CD8-positive, alpha-beta memory T cell (primary cell): ENCODE data around the gene CDH5. TPM values are rescaled to one million over a fixed set of nuclear protein-coding genes. Genes with fewer than 3 reads are reported as not detected.
A peak's percentile ranks its signal among the peaks of the same experiment; 100 is the strongest.

Source experiments
- CTCF ChIA-PET: fragments of 350-600 bp; sonication (Branson Sonifier 250); formaldehyde crosslinking; loops from one replicate; lab custom pipeline; 2021; ENCODE audit warnings: antibody characterized with exemption; lab: Charles Lee
- POLR2A ChIA-PET: fragments of 350-600 bp; sonication (Branson Sonifier 250); formaldehyde crosslinking; loops from one replicate; lab custom pipeline; 2021; ENCODE audit warnings: antibody characterized with exemption; lab: Charles Lee
- DNase-seq, 5 donors: peaks; one replicate each; pipeline versions ENCODE4 v3.0.0 to v3.0.0-alpha.2; 2020 to 2022; ENCODE audit warnings: mixed read lengths in 1 of 5
- H3K27ac ChIP-seq: one replicate; pipeline ENCODE4 v1.7.0; 2013; ENCODE audit warnings: low read depth, mild to moderate bottlenecking, low read length, moderate library complexity
- H3K27me3 ChIP-seq: 2 replicates; pipeline ENCODE4 v1.7.0; 2013; ENCODE audit warnings: low read length, mild to moderate bottlenecking; ENCODE audit not compliant: insufficient read depth, poor library complexity, severe bottlenecking
- H3K36me3 ChIP-seq: 2 replicates; pipeline ENCODE4 v1.7.0; 2013; ENCODE audit warnings: mild to moderate bottlenecking, low read length, moderate library complexity; ENCODE audit not compliant: insufficient read depth
- H3K4me1 ChIP-seq: 2 replicates; pipeline ENCODE4 v1.7.0; 2013; ENCODE audit warnings: mild to moderate bottlenecking, low read length, moderate library complexity; ENCODE audit not compliant: insufficient read depth
- H3K4me3 ChIP-seq: 2 replicates; pipeline ENCODE4 v1.7.0; 2013; ENCODE audit warnings: mild to moderate bottlenecking, low read length
- H3K9me3 ChIP-seq: 2 replicates; pipeline ENCODE4 v1.7.0; 2013; ENCODE audit warnings: mild to moderate bottlenecking, low read length
- H3K27ac Mint-ChIP-seq, 8 donors: one replicate each; pipeline ENCODE4 v1.8.0; 2020 to 2021; ENCODE audit warnings: mixed read lengths in 8 of 8, mild to moderate bottlenecking in 6 of 8, inconsistent platforms in 3 of 8, moderate library complexity in 3 of 8
- H3K27me3 Mint-ChIP-seq, 2 donors: one replicate each; pipeline ENCODE4 v1.8.0; 2020 to 2021; ENCODE audit warnings: mixed read lengths in 2 of 2, mild to moderate bottlenecking in 1 of 2, moderate library complexity in 1 of 2
- H3K36me3 Mint-ChIP-seq, 3 donors: one replicate each; pipeline ENCODE4 v1.8.0; 2020 to 2021; ENCODE audit warnings: mixed read lengths in 3 of 3, inconsistent platforms in 1 of 3, mild to moderate bottlenecking in 1 of 3
- H3K4me1 Mint-ChIP-seq, 3 donors: one replicate each; pipeline ENCODE4 v1.8.0; 2020 to 2021; ENCODE audit warnings: mixed read lengths in 3 of 3, inconsistent platforms in 1 of 3, mild to moderate bottlenecking in 1 of 3
- H3K4me3 Mint-ChIP-seq, 7 donors: one replicate each; pipeline ENCODE4 v1.8.0; 2020 to 2021; ENCODE audit warnings: mixed read lengths in 7 of 7, mild to moderate bottlenecking in 6 of 7, moderate library complexity in 4 of 7, inconsistent platforms in 2 of 7
- H3K9me3 Mint-ChIP-seq, 5 donors: one replicate each; pipeline ENCODE4 v1.8.0; 2020 to 2022; ENCODE audit warnings: mixed read lengths in 5 of 5, mild to moderate bottlenecking in 3 of 5, moderate library complexity in 2 of 5, inconsistent platforms in 1 of 5
- polyA plus RNA-seq: library from polyadenylated mRNA; unstranded; fragments of 300-500 nt; fragmentation: Illumina TruSeq; gene quantifications from one replicate; pipeline ENCODE4 v1.2.3, GENCODE V29; 2021
- total RNA-seq, 2 experiments: library from RNA; stranded (reverse); gene quantifications; one replicate each; pipeline ENCODE4 v1.2.3, GENCODE V29; 2021

The CDH5 gene
- total and polyA plus RNA-seq, 3 experiments from 2014 or later = not detected

DNA sequence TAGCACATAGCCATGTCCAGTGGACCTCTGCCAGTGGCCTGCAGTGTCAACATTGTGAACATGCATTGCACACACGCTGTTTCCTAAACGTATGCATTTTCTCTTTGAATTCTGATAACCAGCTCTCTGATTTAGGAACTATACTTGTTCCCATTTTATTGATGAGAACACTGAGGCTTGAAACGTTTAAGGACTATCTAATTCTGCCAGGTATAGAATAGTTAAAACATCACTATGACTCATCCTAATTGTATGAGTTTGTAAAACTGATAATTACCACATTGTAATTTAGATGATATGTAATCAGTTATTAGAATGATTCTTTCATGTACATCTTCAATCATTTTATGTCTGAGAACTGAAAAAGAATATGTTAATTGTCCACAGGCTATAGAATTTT lies 63.7 kb downstream of the CDH5 start:
- no peaks in the 10 kb centered on the region for H3K36me3 Mint-ChIP-seq
- Histone ChIP-seq H3K27me3 (peaks cover 37% of the 10 kb centered on the region), H3K9me3 (no peaks in the 10 kb centered on the region), H3K4me3 (no peak overlapping the region), H3K4me1 (no peaks in the 10 kb centered on the region), H3K36me3 (no peaks in the 10 kb centered on the region), H3K27ac (no peak overlapping the region)
- no peaks in the 10 kb centered on the region for H3K9me3 Mint-ChIP-seq
- ChIA-PET POLR2A (no interaction called here), CTCF (no interaction called here)
- no peak overlapping the region for H3K27ac Mint-ChIP-seq
- peak overlapping the region in 1 of 7 donors; percentile 6 for H3K4me3 Mint-ChIP-seq
- H3K4me1 Mint-ChIP-seq = peaks cover 0 to 18% (median 4%) of the 10 kb centered on the region in 3 donors
- no peak for DNase-seq
- peaks cover 46 to 71% of the 10 kb centered on the region in 2 donors for H3K27me3 Mint-ChIP-seq

- no peaks in the 10 kb centered on the region for H3K9me3 ChIP-seq
- Mint-ChIP-seq H3K9me3 (no peaks in the 10 kb centered on the region), H3K4me1 (peaks cover 0 to 13% (median 2%) of the 10 kb centered on the region in 3 donors), H3K27ac (no peak overlapping the region), H3K4me3 (no peak overlapping the region), H3K27me3 (peaks cover 37 to 65% of the 10 kb centered on the region in 2 donors), H3K36me3 (no peaks in the 10 kb centered on the region)
- H3K27ac ChIP-seq = no peak overlapping the region
- POLR2A ChIA-PET = no interaction called here
- CTCF ChIA-PET = no interaction called here
- H3K4me3 ChIP-seq = no peak overlapping the region
- DNase-seq = no peak
- H3K4me1 ChIP-seq = no peaks in the 10 kb centered on the region
- peaks cover 28% of the 10 kb centered on the region for H3K27me3 ChIP-seq
- H3K36me3 ChIP-seq = no peaks in the 10 kb centered on the region
These were observed 65.3 kb downstream of the CDH5 start for GRCh38 chr16:66431760-66432159.

DNA sequence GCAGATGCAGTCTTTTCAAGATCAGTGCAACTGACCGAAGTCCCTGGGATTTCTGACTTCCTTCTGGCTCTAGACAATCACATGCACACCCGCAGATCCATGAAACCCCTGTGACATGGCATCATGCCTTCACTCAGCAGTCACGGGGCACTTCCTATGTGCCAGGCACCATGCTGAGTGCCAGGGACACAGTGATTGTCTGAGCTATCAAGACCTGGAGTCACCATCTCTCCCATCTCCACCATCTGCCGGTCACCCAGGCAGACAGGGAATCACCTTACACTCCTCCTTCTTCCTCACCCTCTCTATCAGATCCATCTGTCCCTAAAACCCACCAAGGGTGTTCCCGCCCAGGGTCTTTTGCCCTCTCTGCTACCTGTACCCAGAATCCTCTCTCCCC lies 65.9 kb downstream of the CDH5 start:
- Mint-ChIP-seq H3K36me3 (no peaks in the 10 kb centered on the region), H3K4me1 (peaks cover 0 to 13% (median 2%) of the 10 kb centered on the region in 3 donors), H3K27ac (no peak overlapping the region), H3K9me3 (no peaks in the 10 kb centered on the region), H3K4me3 (no peak overlapping the region), H3K27me3 (peaks cover 37 to 68% of the 10 kb centered on the region in 2 donors)
- Histone ChIP-seq H3K27me3 (peaks cover 28% of the 10 kb centered on the region), H3K4me1 (no peaks in the 10 kb centered on the region), H3K27ac (no peak overlapping the region), H3K9me3 (no peaks in the 10 kb centered on the region), H3K4me3 (no peak overlapping the region), H3K36me3 (no peaks in the 10 kb centered on the region)
- POLR2A ChIA-PET = interaction anchor here (0.6 kb wide), 1 partner anchor 73 kb away, joined by 4 read pairs; no protein-coding TSS in a partner anchor
- CTCF ChIA-PET = no interaction called here
- DNase-seq = no peak

DNA sequence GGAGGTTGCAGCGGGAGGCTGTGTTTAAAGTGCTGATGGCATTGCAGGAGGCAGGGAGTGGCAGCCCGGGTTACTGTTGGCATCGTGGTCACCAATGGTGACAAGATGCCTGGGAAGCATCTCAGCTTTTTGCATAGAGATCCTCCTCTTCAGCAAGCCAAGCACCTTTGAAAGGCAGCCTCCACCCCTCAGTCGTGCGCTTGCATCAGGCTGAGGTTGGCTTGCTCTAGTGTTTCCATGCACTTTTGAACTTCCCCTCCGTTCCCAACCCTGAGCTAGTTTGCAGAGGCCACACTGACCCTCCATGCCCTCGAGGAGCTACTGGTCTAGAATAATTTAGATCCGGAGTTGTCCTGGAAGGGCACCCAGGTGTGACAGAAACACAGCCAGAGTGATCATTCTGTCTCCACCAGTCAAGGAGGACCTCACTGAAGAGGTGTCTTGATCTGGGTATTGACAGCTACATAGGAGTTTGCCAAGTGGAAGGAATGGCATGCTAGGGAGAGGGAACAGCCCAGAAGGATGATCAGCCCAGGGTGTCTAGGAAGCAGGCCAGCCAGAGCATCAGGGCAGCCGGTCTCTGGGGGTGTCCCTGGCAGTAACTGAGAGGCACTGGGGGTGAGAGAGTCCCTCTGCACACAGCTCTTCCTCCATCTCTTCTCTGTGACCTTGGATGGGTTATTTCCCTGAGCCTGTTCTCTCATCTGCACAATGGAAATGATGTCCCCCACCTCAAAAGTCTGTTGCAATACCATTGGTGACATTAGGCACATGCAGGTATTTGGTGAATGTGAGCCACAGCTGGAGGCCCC lies 68.3 kb downstream of the CDH5 start:
- peaks cover 31 to 64% of the 10 kb centered on the region in 2 donors for H3K27me3 Mint-ChIP-seq
- CTCF ChIA-PET = interaction anchor here (2.0 kb wide), 1 partner anchor 8 kb away, joined by 4 read pairs; no protein-coding TSS in a partner anchor
- DNase-seq = no peak

GRCh38 chr16:66435896-66436295 lies 69.4 kb downstream of the CDH5 start:
- H3K36me3 ChIP-seq = no peaks in the 10 kb centered on the region
- POLR2A ChIA-PET = interaction anchor here (0.7 kb wide), 1 partner anchor 483 kb away, joined by 4 read pairs; no protein-coding TSS in a partner anchor
- DNase-seq = no peak
- Mint-ChIP-seq H3K36me3 (no peaks in the 10 kb centered on the region), H3K4me3 (no peak overlapping the region), H3K27me3 (peaks cover 27 to 62% of the 10 kb centered on the region in 2 donors), H3K4me1 (no peaks in the 10 kb centered on the region), H3K9me3 (no peaks in the 10 kb centered on the region), H3K27ac (no peak overlapping the region)
- H3K4me3 ChIP-seq = no peak overlapping the region
- H3K27ac ChIP-seq = no peak overlapping the region
- H3K27me3 ChIP-seq = peaks cover 7% of the 10 kb centered on the region
- no peaks in the 10 kb centered on the region for H3K9me3 ChIP-seq
- H3K4me1 ChIP-seq = no peaks in the 10 kb centered on the region
- CTCF ChIA-PET = no interaction called here

More for the DNA sequence above, 68.3 kb downstream of the CDH5 start:
- no peaks in the 10 kb centered on the region for H3K9me3 ChIP-seq
- no peaks in the 10 kb centered on the region for H3K4me1 ChIP-seq
- no peak overlapping the region for H3K27ac ChIP-seq
- H3K36me3 ChIP-seq = no peaks in the 10 kb centered on the region
- no peaks in the 10 kb centered on the region for H3K36me3 Mint-ChIP-seq
- no peak overlapping the region for H3K27ac Mint-ChIP-seq
- H3K27me3 ChIP-seq = peaks cover 11% of the 10 kb centered on the region
- no peaks in the 10 kb centered on the region for H3K9me3 Mint-ChIP-seq
- no peak overlapping the region for H3K4me3 Mint-ChIP-seq
- no peaks in the 10 kb centered on the region for H3K4me1 Mint-ChIP-seq
- no peak overlapping the region for H3K4me3 ChIP-seq
- POLR2A ChIA-PET = no interaction called here

DNA sequence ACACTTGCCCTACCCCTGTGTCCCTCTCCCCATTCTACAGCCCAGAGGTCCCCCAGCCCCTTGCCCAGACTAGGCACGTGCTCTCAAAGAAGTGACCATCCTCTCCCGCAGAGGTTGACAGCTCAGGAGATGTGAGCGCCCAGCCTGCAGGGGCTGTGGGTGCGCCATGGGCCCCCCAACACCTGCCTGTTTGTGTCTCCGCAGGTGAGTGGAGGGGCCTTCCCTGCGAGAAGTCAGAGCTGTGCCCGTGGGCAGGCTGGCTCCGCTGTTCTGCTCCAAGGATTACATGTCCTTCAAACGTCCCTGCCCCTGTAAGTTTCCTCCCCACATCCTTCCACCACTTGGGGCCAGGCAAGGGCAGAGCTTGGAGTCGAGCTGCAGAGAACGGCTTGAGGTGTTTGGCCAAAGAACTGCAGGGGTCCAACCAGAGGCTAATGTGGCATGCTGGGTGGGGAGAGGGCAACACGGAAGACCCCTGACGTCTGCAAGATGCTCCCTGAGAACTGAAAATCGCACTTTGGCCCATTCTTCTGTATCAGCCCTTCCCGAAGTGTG lies 71.0 kb downstream of the CDH5 start:
- Mint-ChIP-seq H3K36me3 (no peaks in the 10 kb centered on the region), H3K4me3 (no peak overlapping the region), H3K27me3 (peaks cover 19 to 58% of the 10 kb centered on the region in 2 donors), H3K27ac (no peak overlapping the region), H3K9me3 (no peaks in the 10 kb centered on the region), H3K4me1 (no peaks in the 10 kb centered on the region)
- ChIA-PET CTCF (no interaction called here), POLR2A (no interaction called here)
- no peaks in the 10 kb centered on the region for H3K36me3 ChIP-seq
- no peak overlapping the region for H3K4me3 ChIP-seq
- DNase-seq = no peak
- no peaks in the 10 kb centered on the region for H3K4me1 ChIP-seq
- H3K27ac ChIP-seq = no peak overlapping the region
- peaks cover 8% of the 10 kb centered on the region for H3K27me3 ChIP-seq
- no peaks in the 10 kb centered on the region for H3K9me3 ChIP-seq

- no peaks in the 10 kb centered on the region for H3K36me3 Mint-ChIP-seq
- no peaks in the 10 kb centered on the region for H3K4me1 ChIP-seq
- ChIA-PET POLR2A (no interaction called here), CTCF (no interaction called here)
- peaks cover 7% of the 10 kb centered on the region for H3K27me3 ChIP-seq
- H3K9me3 Mint-ChIP-seq = no peaks in the 10 kb centered on the region
- H3K9me3 ChIP-seq = no peaks in the 10 kb centered on the region
- H3K4me3 Mint-ChIP-seq = no peak overlapping the region
- no peak overlapping the region for H3K27ac ChIP-seq
- DNase-seq = no peak
- H3K36me3 ChIP-seq = no peaks in the 10 kb centered on the region
- H3K4me1 Mint-ChIP-seq = no peaks in the 10 kb centered on the region
- H3K4me3 ChIP-seq = no peak overlapping the region
- H3K27me3 Mint-ChIP-seq = peaks cover 13 to 58% of the 10 kb centered on the region in 2 donors
- H3K27ac Mint-ChIP-seq = no peak overlapping the region
These were observed 72.0 kb downstream of the CDH5 start for GRCh38 chr16:66438536-66438935.

GRCh38 chr16:66439051-66439730 lies 72.7 kb downstream of the CDH5 start:
- Mint-ChIP-seq H3K9me3 (no peaks in the 10 kb centered on the region), H3K4me1 (no peaks in the 10 kb centered on the region), H3K36me3 (no peaks in the 10 kb centered on the region), H3K27me3 (peaks cover 16 to 62% of the 10 kb centered on the region in 2 donors), H3K4me3 (no peak overlapping the region), H3K27ac (no peak overlapping the region)
- no peaks in the 10 kb centered on the region for H3K4me1 ChIP-seq
- no peak overlapping the region for H3K4me3 ChIP-seq
- no peak overlapping the region for H3K27ac ChIP-seq
- POLR2A ChIA-PET = no interaction called here
- no peak for DNase-seq
- H3K36me3 ChIP-seq = no peaks in the 10 kb centered on the region
- H3K27me3 ChIP-seq = peaks cover 7% of the 10 kb centered on the region
- CTCF ChIA-PET = interaction anchor here (0.6 to 1.4 kb wide), 2 partner anchors 14 to 37 kb away, joined by 3 to 4 read pairs; no protein-coding TSS in a partner anchor
- no peaks in the 10 kb centered on the region for H3K9me3 ChIP-seq
